Activated CD8-positive, alpha-beta memory T cell treated with anti-CD3 and anti-CD28 coated beads, Interleukin-2, amount 10 ng/mL, durations not matched to agents 7 days and 5 days (primary cell): ENCODE data around the gene RAB9B. TPM values are rescaled to one million over a fixed set of nuclear protein-coding genes. Genes with fewer than 3 reads are reported as not detected.
A peak's percentile ranks its signal among the peaks of the same experiment; 100 is the strongest.
"Not testable (repeated sequence)": the region's sequence is repeated elsewhere in the genome, so short reads cannot be mapped to it uniquely, and the experiment has no call there.

Source experiments
- ATAC-seq: fragments of 150-1000 bp; cut with Tn5 transposase; one replicate; pipeline ENCODE4 v1.10.0; 2021; ENCODE audit warnings: moderate library complexity
- CTCF ChIA-PET: fragments of 350-600 bp; sonication (Branson Sonifier 250); formaldehyde crosslinking; loops from one replicate; lab custom pipeline; 2021; ENCODE audit warnings: antibody characterized with exemption; lab: Charles Lee
- DNase-seq: peaks from one replicate; pipeline ENCODE4 v3.0.0-alpha.2; 2020
- H3K27ac Mint-ChIP-seq: one replicate; pipeline ENCODE4 v1.8.0; 2021; ENCODE audit warnings: mild to moderate bottlenecking, mixed read lengths
- H3K27me3 Mint-ChIP-seq: one replicate; pipeline ENCODE4 v1.8.0; 2021; ENCODE audit warnings: mixed read lengths
- H3K36me3 Mint-ChIP-seq: one replicate; pipeline ENCODE4 v1.8.0; 2021; ENCODE audit warnings: mild to moderate bottlenecking, mixed read lengths
- H3K4me1 Mint-ChIP-seq: one replicate; pipeline ENCODE4 v1.8.0; 2021; ENCODE audit warnings: mixed read lengths
- H3K4me3 Mint-ChIP-seq: one replicate; pipeline ENCODE4 v1.8.0; 2021; ENCODE audit warnings: mild to moderate bottlenecking, moderate library complexity, mixed read lengths
- H3K9me3 Mint-ChIP-seq: one replicate; pipeline ENCODE4 v1.8.0; 2022; ENCODE audit warnings: low read depth, mixed read lengths
- total RNA-seq, 2 experiments: library from RNA; stranded (reverse); gene quantifications; one replicate each; pipeline ENCODE4 v1.2.3, GENCODE V29; 2021

RAB9B gene
- total RNA-seq, 2 experiments from 2014 or later = 0.19 to 0.26 TPM

DNA sequence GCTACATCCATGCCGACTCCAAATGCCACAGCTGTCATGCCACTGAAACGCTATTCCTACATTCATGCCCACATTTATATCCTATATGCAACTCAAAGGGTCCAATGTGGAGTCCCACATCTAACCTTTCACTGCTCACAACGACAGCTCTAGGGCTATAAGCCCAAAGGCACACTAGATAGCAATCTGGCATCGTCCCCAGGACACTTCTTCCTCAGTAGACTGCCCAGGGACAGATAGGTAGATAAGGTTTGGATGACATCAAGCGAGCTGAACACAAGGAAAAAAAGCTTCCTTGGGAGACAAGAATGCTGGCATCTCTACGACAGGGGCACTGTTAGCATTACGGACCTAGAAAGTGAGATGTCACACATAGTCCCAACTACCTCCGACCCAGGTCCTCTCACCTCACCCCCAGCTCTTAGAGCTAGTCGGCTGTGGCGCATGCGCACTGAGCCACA, 685 bp downstream of the RAB9B start:
- CTCF ChIA-PET = interaction anchor here (1.1 to 2.5 kb wide), 4 partner anchors 12 to 305 kb away, joined by 4 to 12 read pairs (median 6); no protein-coding TSS in a partner anchor
- peaks cover 13% of the 10 kb centered on the region for H3K27me3 Mint-ChIP-seq

DNA sequence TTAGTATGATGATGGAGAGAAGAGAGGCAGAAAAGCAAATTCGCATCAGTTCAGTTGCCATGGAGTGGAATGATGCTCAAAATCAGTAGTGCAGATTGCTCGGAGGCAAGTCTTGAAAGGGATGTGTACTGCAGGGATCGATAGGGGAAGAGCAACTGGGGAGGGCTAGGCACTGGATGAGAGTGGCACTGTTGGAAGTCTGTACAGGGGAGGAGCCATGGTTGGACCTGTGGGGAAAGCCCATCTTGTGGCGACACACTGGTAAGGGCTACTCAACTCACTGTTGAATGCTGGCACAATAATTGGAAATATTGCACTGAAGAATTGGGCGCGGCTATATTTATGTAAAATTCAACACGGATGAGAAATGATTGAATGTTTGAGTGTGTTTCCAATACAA, 1.2 kb downstream of the RAB9B start:
- Mint-ChIP-seq H3K4me1 (peaks cover 7% of the 10 kb centered on the region), H3K9me3 (no peaks in the 10 kb centered on the region), H3K27me3 (peaks cover 13% of the 10 kb centered on the region), H3K27ac (no peak overlapping the region), H3K4me3 (no peak overlapping the region), H3K36me3 (no peaks in the 10 kb centered on the region)
- CTCF ChIA-PET = interaction anchor here (2.1 to 2.5 kb wide), 2 partner anchors 11 to 14 kb away, joined by 6 to 12 read pairs; no protein-coding TSS in a partner anchor
- DNase-seq (no peak), ATAC-seq (no peak)

More for the DNA sequence above, 685 bp downstream of the RAB9B start:
- Mint-ChIP-seq H3K4me3 (peak overlapping the region; percentile 73), H3K27ac (no peak overlapping the region), H3K9me3 (no peaks in the 10 kb centered on the region), H3K36me3 (no peaks in the 10 kb centered on the region), H3K4me1 (peaks cover 3% of the 10 kb centered on the region)
- DNase-seq = no peak
- ATAC-seq = no peak

DNA sequence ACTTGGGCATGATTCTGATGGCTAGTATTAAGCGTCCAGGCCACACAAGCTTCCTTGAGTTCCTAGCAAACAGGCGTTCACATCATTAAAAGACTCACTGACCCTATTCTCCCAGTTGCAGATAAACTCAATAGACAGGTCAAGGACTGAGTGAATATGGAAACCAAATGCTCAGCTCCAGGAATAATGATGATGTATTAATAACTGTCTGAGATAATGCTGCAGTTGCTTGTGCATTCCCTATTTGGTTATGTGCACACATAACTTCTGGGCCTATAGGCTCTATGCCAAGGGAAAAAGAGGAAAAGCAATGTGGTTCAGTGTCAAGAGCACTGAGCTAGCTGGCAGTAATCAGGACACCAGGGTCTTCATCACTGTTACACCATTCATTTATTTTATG, 3.5 kb downstream of the RAB9B start:
- Mint-ChIP-seq H3K4me1 (peaks cover 8% of the 10 kb centered on the region), H3K27me3 (peaks cover 8% of the 10 kb centered on the region), H3K36me3 (no peaks in the 10 kb centered on the region), H3K27ac (no peak overlapping the region), H3K9me3 (no peaks in the 10 kb centered on the region), H3K4me3 (no peak overlapping the region)
- ATAC-seq (no peak), DNase-seq (no peak)
- CTCF ChIA-PET = interaction anchor here (1.0 kb wide), 1 partner anchor 17 kb away, joined by 3 read pairs; no protein-coding TSS in a partner anchor

DNA sequence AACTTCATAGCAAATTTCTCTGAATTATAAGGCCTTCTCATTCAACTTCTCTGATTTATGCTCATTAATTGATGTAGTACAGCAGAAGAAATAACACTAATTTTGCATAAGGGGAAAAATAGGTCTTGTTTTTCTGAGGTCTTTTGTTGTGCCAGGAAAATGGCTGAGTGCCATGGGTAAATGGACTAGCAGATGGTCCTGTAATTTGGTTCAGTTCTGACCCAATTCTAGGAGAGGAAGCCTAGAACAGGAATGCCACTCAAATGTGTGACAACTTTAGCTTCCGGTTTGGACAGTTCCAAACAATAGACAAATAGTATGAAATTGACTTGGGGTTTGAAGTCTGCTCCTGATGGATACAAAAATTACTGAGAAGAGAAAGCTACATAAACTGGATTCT, 6.2 kb downstream of the RAB9B start:
- H3K4me3 Mint-ChIP-seq = no peak overlapping the region
- H3K9me3 Mint-ChIP-seq = no peaks in the 10 kb centered on the region
- peaks cover 5% of the 10 kb centered on the region for H3K4me1 Mint-ChIP-seq
- H3K27ac Mint-ChIP-seq = no peak overlapping the region
- ATAC-seq = no peak
- H3K27me3 Mint-ChIP-seq = peaks cover 3% of the 10 kb centered on the region
- no peak for DNase-seq
- CTCF ChIA-PET = no interaction called here
- H3K36me3 Mint-ChIP-seq = no peaks in the 10 kb centered on the region

DNA sequence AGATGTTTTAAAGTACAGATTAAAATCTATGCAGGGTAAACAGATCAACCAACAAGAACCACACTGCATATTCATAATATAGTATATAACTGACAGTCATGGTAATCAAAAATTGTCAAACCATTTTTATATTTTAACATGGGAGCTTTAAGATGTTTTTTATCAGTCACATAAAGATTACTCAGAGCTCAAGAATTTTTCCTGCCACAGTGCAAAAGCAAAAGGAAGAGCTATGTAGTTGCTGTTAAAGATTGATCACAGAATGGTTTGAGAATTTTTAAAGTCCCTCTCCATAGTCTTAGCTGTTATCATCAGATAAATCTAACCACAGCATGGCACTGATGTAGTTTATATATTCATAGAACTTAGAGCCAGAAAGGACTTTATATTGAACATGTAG, 8.5 kb downstream of the RAB9B start:
- H3K27ac Mint-ChIP-seq = no peak overlapping the region
- H3K9me3 Mint-ChIP-seq = no peaks in the 10 kb centered on the region
- H3K36me3 Mint-ChIP-seq = no peaks in the 10 kb centered on the region

DNA sequence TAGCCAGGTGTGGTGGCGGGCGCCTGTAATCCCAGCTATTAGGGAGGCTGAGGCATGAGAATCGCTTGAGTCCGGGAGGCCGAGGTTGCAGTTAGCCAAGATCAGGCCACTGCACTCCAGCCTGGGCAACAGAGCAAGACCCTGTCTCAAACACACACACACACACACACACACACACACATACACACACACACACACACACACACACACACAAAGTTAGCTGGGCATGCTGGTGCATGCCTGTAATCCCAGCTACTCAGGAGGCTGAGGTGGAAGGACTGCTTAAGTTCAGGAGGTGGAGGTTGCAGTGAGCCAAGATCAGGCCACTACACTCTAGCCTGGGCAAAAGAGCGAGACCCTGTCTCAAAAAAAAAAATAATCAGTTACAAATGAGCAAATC, 11.3 kb downstream of the RAB9B start:
- CTCF ChIA-PET, DNase-seq, H3K27me3 Mint-ChIP-seq, H3K9me3 Mint-ChIP-seq, H3K4me1 Mint-ChIP-seq, H3K27ac Mint-ChIP-seq, H3K4me3 Mint-ChIP-seq, H3K36me3 Mint-ChIP-seq, ATAC-seq: not testable (repeated sequence)

More for the DNA sequence above, 8.5 kb downstream of the RAB9B start:
- ATAC-seq (no peak), DNase-seq (no peak)
- CTCF ChIA-PET = interaction anchor here (1.8 kb wide), 1 partner anchor 22 kb away, joined by 5 read pairs; no protein-coding TSS in a partner anchor
- Mint-ChIP-seq H3K27me3 (no peaks in the 10 kb centered on the region), H3K4me3 (no peak overlapping the region), H3K4me1 (peaks cover 6% of the 10 kb centered on the region)

DNA sequence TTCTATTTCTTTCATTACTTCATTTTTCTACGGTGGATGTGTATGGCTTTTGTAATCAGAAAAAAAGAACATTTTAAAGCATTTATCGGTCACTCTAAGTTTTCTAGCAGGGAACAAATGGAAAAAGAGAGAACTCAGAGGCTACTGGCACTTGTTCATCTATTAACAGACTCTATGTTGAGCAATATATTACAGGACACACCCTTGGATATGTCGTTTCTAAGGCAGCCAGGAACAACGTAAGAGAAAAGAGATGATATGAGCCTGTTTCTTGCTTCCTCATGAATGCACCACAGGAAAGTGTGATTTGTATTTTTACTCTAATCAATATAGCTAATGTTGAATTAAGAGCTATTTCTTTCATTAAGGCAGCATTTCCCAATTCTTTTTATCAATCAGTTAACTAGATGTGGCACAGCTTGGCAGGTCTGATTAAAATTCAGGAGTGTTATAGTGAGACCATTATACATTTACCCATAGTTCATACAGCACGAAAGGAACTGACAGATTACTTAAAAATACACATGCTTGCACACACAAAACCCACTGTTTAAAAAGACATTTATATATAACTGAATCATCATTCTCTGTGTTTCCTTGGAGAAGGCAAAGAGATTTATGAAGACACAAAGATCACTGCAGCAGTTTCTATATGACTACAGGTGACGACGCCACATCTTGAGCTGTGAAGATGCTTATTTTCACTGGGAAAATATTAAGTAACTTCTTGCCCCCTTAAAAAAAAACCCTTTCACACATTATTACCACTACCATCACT, 13.0 kb downstream of the RAB9B start:
- ATAC-seq = no peak
- Mint-ChIP-seq H3K36me3 (no peaks in the 10 kb centered on the region), H3K4me1 (peaks cover 5% of the 10 kb centered on the region), H3K4me3 (no peak overlapping the region), H3K9me3 (no peaks in the 10 kb centered on the region), H3K27ac (no peak overlapping the region), H3K27me3 (peaks cover 18% of the 10 kb centered on the region)
- CTCF ChIA-PET = interaction anchor here (1.3 to 1.5 kb wide), 2 partner anchors 12 to 284 kb away, joined by 4 to 6 read pairs; partner anchors contain the start of gene RAB9B
- no peak for DNase-seq

DNA sequence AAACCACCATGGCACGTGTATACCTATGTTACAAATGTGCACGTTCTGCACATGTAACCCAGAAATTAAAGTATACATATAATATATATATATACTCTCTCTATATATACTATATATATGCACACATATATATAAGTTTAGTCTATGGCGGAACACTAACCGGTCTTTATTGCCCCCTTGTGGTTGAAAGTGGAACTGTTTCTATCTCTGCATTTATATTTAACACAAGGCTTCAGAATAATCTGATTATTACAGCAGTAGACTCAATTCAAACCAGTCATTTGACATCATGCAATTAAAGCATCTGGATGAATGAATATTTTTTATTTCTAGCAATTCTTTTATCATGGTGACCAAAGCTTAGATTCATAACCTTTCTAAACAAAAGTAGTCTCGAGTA, 14.6 kb downstream of the RAB9B start:
- ATAC-seq (no peak), DNase-seq (no peak)
- CTCF ChIA-PET = no interaction called here

DNA sequence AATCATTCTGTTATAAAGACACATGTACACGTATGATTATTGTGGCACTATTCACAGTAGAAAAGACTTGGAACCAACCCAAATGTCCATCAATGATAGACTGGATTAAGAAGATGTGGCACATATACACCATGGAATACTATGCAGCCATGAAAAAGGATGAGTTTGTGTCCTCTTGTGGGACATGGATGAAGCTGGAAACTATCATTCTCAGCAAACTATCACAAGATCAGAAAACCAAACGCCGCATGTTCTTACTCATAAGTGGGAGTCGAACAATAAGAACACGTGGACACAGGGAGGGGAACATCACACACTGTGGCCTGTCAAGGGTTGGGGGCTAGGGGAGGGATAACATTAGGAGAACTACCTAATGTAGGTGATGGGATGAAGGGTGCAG, 15.0 kb downstream of the RAB9B start:
- H3K4me3 Mint-ChIP-seq, H3K36me3 Mint-ChIP-seq, H3K4me1 Mint-ChIP-seq, H3K9me3 Mint-ChIP-seq, H3K27ac Mint-ChIP-seq, ATAC-seq, DNase-seq: not testable (repeated sequence)
- CTCF ChIA-PET = interaction anchor here (1.3 kb wide), 1 partner anchor 15 kb away, joined by 4 read pairs; the partner anchor contains the start of gene RAB9B
- H3K27me3 Mint-ChIP-seq = peaks cover 26% of the 10 kb centered on the region

More for the DNA sequence above, 14.6 kb downstream of the RAB9B start:
- H3K27ac Mint-ChIP-seq = no peak overlapping the region
- H3K4me3 Mint-ChIP-seq = no peak overlapping the region
- H3K4me1 Mint-ChIP-seq = peaks cover 6% of the 10 kb centered on the region
- peaks cover 24% of the 10 kb centered on the region for H3K27me3 Mint-ChIP-seq
- H3K9me3 Mint-ChIP-seq = no peaks in the 10 kb centered on the region
- no peaks in the 10 kb centered on the region for H3K36me3 Mint-ChIP-seq

DNA sequence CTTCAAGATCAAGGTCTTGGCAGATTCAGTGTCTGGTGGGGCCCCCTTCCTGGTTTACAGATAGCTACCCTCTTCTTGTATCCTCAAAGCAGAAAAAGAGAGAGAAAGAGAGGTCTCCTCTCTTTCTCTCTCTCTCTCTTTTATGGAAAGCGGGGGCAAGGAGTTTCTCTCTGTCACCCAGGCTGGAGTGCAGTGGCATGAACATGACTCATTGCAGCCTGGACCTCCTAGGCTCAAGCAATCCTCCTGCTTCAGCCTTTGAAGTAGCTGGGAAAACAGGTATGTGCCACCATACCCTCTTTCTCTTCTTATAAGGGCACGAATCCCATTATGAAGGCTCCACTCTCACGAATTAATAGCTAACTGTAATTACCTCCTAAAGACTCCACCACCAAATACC, 20.2 kb downstream of the RAB9B start:
- ATAC-seq (no peak), DNase-seq (no peak)
- CTCF ChIA-PET = interaction anchor here (1.8 kb wide), 1 partner anchor 279 kb away, joined by 4 read pairs; no protein-coding TSS in a partner anchor
- Mint-ChIP-seq H3K4me3 (no peak overlapping the region), H3K9me3 (no peaks in the 10 kb centered on the region), H3K4me1 (peaks cover 9% of the 10 kb centered on the region), H3K27ac (no peak overlapping the region), H3K36me3 (no peaks in the 10 kb centered on the region), H3K27me3 (peaks cover 28% of the 10 kb centered on the region)

DNA sequence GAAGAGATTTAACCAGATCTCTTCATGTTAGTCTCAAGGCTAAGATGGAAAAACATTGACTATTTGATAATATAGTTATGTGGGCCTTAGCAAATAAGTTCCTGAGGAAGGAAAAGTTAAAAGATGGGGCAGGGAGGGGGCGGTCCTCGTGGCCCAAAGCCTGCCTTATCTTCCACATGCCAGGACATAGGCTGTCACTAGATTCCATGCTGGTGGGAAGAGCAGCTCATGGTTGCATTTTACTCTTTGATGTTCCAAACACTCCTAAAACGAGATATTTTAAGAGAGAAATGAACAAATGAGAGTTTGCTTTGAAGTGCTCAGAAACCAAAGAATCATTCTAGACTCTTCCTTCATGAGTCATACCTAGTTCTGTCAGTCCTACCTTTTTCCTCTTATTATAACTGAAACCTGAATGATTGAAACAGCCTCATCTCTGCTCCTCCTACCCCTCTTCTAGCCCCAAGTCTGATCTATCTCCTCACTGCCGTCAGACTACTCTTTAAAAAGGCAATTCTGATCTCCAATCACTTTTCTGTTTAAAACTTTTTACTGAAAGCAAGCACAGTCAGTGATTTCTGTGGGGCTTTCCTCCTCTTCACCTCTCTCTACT, 25.1 kb downstream of the RAB9B start:
- no peaks in the 10 kb centered on the region for H3K9me3 Mint-ChIP-seq
- H3K36me3 Mint-ChIP-seq = no peaks in the 10 kb centered on the region
- H3K27me3 Mint-ChIP-seq = peaks cover 2% of the 10 kb centered on the region
- no peak overlapping the region for H3K4me3 Mint-ChIP-seq
- H3K4me1 Mint-ChIP-seq = peaks cover 10% of the 10 kb centered on the region
- no peak overlapping the region for H3K27ac Mint-ChIP-seq
- ATAC-seq = no peak
- CTCF ChIA-PET = no interaction called here
- no peak for DNase-seq

DNA sequence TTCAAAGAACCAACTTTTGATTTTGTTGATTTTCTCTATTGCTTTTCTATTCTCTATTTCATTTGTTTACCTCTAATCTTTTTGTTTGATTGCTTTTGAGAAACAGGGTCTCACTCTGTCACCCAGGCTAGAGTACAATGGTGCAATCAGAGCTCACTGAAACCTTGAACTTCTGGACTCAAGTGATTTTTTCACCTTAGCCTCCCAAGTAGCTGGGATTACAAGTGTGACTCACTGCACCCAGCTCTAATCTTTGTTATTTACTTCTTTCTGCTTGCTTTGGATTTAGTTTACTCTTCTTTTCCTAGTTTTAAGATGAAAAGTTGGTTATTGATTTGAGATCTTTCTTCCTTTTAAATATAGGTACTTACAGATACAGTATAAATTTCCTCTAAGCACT, 26.2 kb downstream of the RAB9B start:
- DNase-seq (no peak), ATAC-seq (no peak)
- Mint-ChIP-seq H3K36me3 (no peaks in the 10 kb centered on the region), H3K27me3 (peaks cover 2% of the 10 kb centered on the region), H3K9me3 (no peaks in the 10 kb centered on the region), H3K4me3 (no peak overlapping the region), H3K4me1 (peaks cover 10% of the 10 kb centered on the region), H3K27ac (no peak overlapping the region)
- CTCF ChIA-PET = no interaction called here

DNA sequence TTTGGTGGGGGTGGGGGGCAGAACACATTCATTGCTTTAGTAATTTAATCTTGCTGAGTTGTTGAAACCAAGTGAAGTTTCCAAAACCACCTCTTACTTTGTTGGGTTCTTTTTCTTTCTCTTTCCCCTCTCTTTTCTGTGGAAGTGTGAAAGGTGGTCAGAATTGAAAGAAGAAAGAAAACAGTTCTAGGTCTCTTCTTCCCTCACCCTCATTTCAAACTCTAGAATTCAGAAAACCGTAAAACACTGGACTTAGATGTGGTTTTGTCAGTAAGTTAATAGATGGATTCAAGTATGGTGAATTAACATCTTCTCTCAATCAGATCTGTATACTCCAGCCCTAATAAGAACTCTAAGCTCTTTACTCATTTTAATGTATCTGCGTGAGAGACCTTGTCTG, 31.7 kb downstream of the RAB9B start:
- Mint-ChIP-seq H3K9me3 (no peaks in the 10 kb centered on the region), H3K4me3 (no peak overlapping the region)
- CTCF ChIA-PET = interaction anchor here (0.9 kb wide), 1 partner anchor 114 kb away, joined by 3 read pairs; the partner anchor contains the start of gene MORF4L2

More for the DNA sequence above, 31.7 kb downstream of the RAB9B start:
- ATAC-seq (no peak), DNase-seq (no peak)
- no peaks in the 10 kb centered on the region for H3K36me3 Mint-ChIP-seq
- no peak overlapping the region for H3K27ac Mint-ChIP-seq
- H3K4me1 Mint-ChIP-seq = peaks cover 7% of the 10 kb centered on the region
- no peaks in the 10 kb centered on the region for H3K27me3 Mint-ChIP-seq
